Suprapubic skin (tissue), 4 donors: ENCODE measurements around the gene SEPTIN12. TPM values are rescaled to one million over a fixed set of nuclear protein-coding genes. Genes with fewer than 3 reads are reported as not detected.

Experiments used
- DNase-seq, 2 donors: peaks; one replicate each; pipeline ENCODE4 v3.0.0-alpha.2; 2019; ENCODE audit warnings: low spot score in 2 of 2
- H3K27ac ChIP-seq: fragments of 200-600 bp; sonication (generic); one replicate; pipeline ENCODE4 v1.5.1; 2019
- H3K27me3 ChIP-seq: fragments of 200-600 bp; sonication (generic); one replicate; pipeline ENCODE4 v1.5.1; 2019
- H3K36me3 ChIP-seq: fragments of 200-600 bp; sonication (generic); one replicate; pipeline ENCODE4 v1.5.1; 2019
- H3K4me1 ChIP-seq: fragments of 200-600 bp; sonication (generic); one replicate; pipeline ENCODE4 v1.5.1; 2019
- H3K4me3 ChIP-seq: fragments of 200-600 bp; sonication (generic); one replicate; pipeline ENCODE4 v1.5.1; 2019; ENCODE audit warnings: mild to moderate bottlenecking
- H3K9me3 ChIP-seq: fragments of 200-600 bp; sonication (generic); one replicate; pipeline ENCODE4 v1.5.1; 2019
- CTCF ChIP-seq, 2 donors: fragments of 200-600 bp in 1 of 2; fragments of 450-650 bp in 1 of 2; sonication (generic) in 1 of 2; IDR thresholded peaks; one replicate each; pipeline ENCODE4 v1.5.1; 2016 to 2019; ENCODE audit warnings: antibody characterized with exemption in 2 of 2, mild to moderate bottlenecking in 1 of 2, moderate library complexity in 1 of 2
- EP300 ChIP-seq: sonication (generic); formaldehyde crosslinking; IDR thresholded peaks from one replicate; pipeline ENCODE4 v1.6.1; 2017; ENCODE audit warnings: antibody characterized with exemption
- POLR2A ChIP-seq, 2 donors: fragments of 450-650 bp; IDR thresholded peaks; one replicate each; pipeline ENCODE4 v1.6.1; 2017; ENCODE audit warnings: antibody characterized with exemption in 2 of 2, mild to moderate bottlenecking in 2 of 2, moderate library complexity in 2 of 2
- POLR2AphosphoS5 ChIP-seq, 3 donors: sonication (generic); formaldehyde crosslinking; IDR thresholded peaks; one replicate each; pipeline ENCODE4 v1.6.1; 2017; ENCODE audit warnings: antibody characterized with exemption in 3 of 3
- WGBS: methylation state at CpG from one replicate; pipeline ENCODE4 v1.1.5; 2018; 5-methylcytosine and 5-hydroxymethylcytosine counted together
- total RNA-seq, 4 donors: library from RNA; depleted of rRNA; stranded (reverse); fragments of >200 nt; gene quantifications; one replicate each; pipeline ENCODE4 v1.1.0, GENCODE V29; 2016

The SEPTIN12 gene
- total RNA-seq, 4 donors from 2014 or later, result not detected

DNA sequence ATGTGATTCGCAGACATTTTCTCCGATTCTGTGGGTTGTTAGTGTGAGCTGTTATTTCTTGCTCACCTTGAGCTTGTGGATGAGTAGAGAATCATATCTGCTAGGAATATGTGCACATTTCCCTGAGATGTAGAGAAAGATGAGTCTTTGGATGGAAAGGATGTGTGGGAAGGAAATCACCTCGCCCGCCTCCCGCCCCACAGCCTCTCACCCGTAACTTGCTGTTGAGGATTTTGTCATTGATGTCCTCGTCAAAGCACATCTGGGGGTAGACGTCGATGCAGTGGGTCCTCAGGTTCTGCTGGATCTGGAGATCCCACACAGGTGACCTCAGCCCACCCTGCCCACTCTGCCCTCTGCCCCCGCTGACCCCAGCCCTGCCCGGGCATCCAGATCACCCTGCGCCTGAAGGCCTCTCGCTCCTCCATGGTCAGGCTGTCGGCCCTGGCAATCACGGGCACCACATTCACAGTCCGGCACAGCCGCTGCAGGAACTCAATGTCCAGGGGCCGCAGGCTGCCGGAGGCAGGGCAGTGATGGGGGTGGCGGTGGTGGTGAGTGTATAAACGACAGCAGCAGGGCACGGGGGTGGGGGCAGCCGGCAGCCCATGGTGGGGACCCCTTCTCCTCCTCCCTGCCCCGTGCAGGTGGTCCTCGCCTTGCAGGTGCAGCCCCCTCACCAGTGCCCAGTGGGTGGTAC lies 4.7 kb downstream of the SEPTIN12 start:
- DNase-seq, result no peak
- no peaks in the 10 kb centered on the region for H3K36me3 ChIP-seq
- H3K4me1 ChIP-seq, result no peaks in the 10 kb centered on the region
- no peaks in the 10 kb centered on the region for H3K27me3 ChIP-seq
- H3K9me3 ChIP-seq, result no peaks in the 10 kb centered on the region
- TF ChIP-seq POLR2A (IDR thresholded peaks at IDR 0.05), result no peak
- no peak for TF ChIP-seq EP300
- TF ChIP-seq CTCF (IDR thresholded peaks at IDR 0.05), result no peak
- TF ChIP-seq POLR2AphosphoS5 (IDR thresholded peaks at IDR 0.05), result no peak
- no peak overlapping the region for H3K27ac ChIP-seq
- H3K4me3 ChIP-seq, result no peak overlapping the region
- WGBS, result 88% methylated on average over 17 of the region's 25 CpGs

GRCh38 chr16:4780235-4780634 lies 7.9 kb downstream of the SEPTIN12 start:
- Histone ChIP-seq H3K36me3 (no peaks in the 10 kb centered on the region), H3K9me3 (no peaks in the 10 kb centered on the region), H3K4me1 (no peaks in the 10 kb centered on the region), H3K27me3 (no peaks in the 10 kb centered on the region), H3K4me3 (no peak overlapping the region), H3K27ac (no peak overlapping the region)
- DNase-seq, result no peak
- TF ChIP-seq CTCF (IDR thresholded peaks at IDR 0.05) (no peak), POLR2AphosphoS5 (IDR thresholded peaks at IDR 0.05) (no peak), EP300 (no peak), POLR2A (IDR thresholded peaks at IDR 0.05) (no peak)
- 86% methylated on average over 4 of the region's 4 CpGs for WGBS

GRCh38 chr16:4778050-4778392 lies 10.1 kb downstream of the SEPTIN12 start:
- Histone ChIP-seq H3K4me1 (no peaks in the 10 kb centered on the region), H3K36me3 (no peaks in the 10 kb centered on the region), H3K9me3 (no peaks in the 10 kb centered on the region), H3K27me3 (no peaks in the 10 kb centered on the region), H3K27ac (no peak overlapping the region), H3K4me3 (no peak overlapping the region)
- 89% methylated on average over 4 of the region's 5 CpGs for WGBS
- no peak for DNase-seq
- TF ChIP-seq CTCF (IDR thresholded peaks at IDR 0.05) (no peak), EP300 (no peak), POLR2AphosphoS5 (IDR thresholded peaks at IDR 0.05) (no peak), POLR2A (IDR thresholded peaks at IDR 0.05) (no peak)

DNA sequence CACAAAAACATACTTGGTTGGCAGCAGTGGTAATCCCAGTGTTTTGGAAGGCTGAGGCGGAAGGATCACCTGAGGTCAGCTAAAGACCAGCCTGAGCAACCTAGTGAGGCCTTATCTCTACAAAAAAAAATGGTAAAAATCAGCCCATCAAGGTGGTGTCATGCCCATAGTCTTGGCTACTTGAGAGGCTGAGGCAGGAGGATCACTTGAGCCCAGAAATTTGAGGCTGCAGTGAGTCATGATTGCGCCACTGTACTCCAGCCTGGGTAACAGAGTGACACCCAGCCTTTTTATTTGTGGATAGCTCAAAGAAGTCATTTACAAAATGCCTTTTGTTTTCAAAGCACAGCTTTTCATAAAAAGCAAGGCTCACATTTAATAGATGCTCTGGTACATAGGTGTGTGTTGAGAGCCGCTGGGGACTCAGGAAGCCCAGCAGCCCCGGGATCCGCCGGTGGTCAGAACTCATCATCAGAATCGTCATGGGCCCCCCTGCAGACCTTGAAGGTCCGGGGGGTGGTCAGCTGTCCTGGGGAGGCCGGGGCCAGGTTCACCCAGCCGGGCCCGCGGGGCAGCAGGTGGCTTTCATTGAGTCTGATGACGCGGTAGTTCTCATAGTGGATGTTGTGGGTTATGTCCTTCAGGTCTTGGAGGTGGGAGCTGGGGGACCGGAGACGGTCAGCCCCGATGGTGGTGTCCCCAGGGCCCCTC lies 10.7 kb downstream of the SEPTIN12 start:
- no peak for DNase-seq
- WGBS, result 83% methylated on average over 14 of the region's 17 CpGs

More for the DNA sequence above, 10.7 kb downstream of the SEPTIN12 start:
- Histone ChIP-seq H3K27ac (no peak overlapping the region), H3K4me3 (no peak overlapping the region), H3K36me3 (no peaks in the 10 kb centered on the region), H3K27me3 (no peaks in the 10 kb centered on the region), H3K9me3 (no peaks in the 10 kb centered on the region), H3K4me1 (no peaks in the 10 kb centered on the region)
- TF ChIP-seq EP300 (no peak), POLR2A (IDR thresholded peaks at IDR 0.05) (no peak), POLR2AphosphoS5 (IDR thresholded peaks at IDR 0.05) (no peak), CTCF (IDR thresholded peaks at IDR 0.05) (no peak)
